Right atrium auricular region (tissue), 2 donors: ENCODE data around the gene TXNDC5. TPM values are rescaled to one million over a fixed set of nuclear protein-coding genes. Genes with fewer than 3 reads are reported as not detected.

Experiments
- DNase-seq: peaks from one replicate; pipeline ENCODE4 v3.0.0-alpha.2; 2019; ENCODE audit warnings: low spot score
- H3K27ac ChIP-seq, 2 donors: fragments of 200-600 bp; sonication (generic); 1 replicate in 1 of 2; 2 replicates in 1 of 2; pipeline ENCODE4 v1.5.1; 2016 to 2019
- H3K27me3 ChIP-seq, 2 donors: fragments of 200-600 bp; sonication (generic); one replicate each; pipeline versions ENCODE4 v1.5.1 to v1.6.0; 2017 to 2019
- H3K36me3 ChIP-seq: fragments of 200-600 bp; sonication (generic); one replicate; pipeline ENCODE4 v1.5.1; 2016
- H3K4me1 ChIP-seq, 2 donors: fragments of 200-600 bp; sonication (generic); one replicate each; pipeline versions ENCODE4 v1.5.1 to v1.6.0; 2017 to 2019
- H3K4me3 ChIP-seq, 2 donors: fragments of 200-600 bp; sonication (generic); 1 replicate in 1 of 2; 2 replicates in 1 of 2; pipeline ENCODE4 v1.5.1; 2017 to 2019; ENCODE audit warnings: mild to moderate bottlenecking in 1 of 2, moderate library complexity in 1 of 2
- H3K9me3 ChIP-seq, 2 donors: fragments of 200-600 bp; sonication (generic); one replicate each; pipeline ENCODE4 v1.5.1; 2019
- CTCF ChIP-seq, 2 donors: fragments of 200-600 bp; sonication (generic); IDR thresholded peaks; one replicate each; pipeline ENCODE4 v1.5.1; 2019; ENCODE audit warnings: antibody characterized with exemption in 2 of 2
- total RNA-seq, 2 donors: library from RNA; depleted of rRNA; stranded (reverse); fragments of >200 nt; gene quantifications; one replicate each; pipeline ENCODE4 v1.1.0, GENCODE V29; 2016

The TXNDC5 gene
- total RNA-seq, 2 donors from 2014 or later, result 71.3 to 82.0 TPM

GRCh38 chr6:7903673-7904072, 6.9 kb downstream of the TXNDC5 start:
- no peaks in the 10 kb centered on the region for H3K9me3 ChIP-seq
- no peaks in the 10 kb centered on the region for H3K27me3 ChIP-seq
- no peak overlapping the region for H3K27ac ChIP-seq
- TF ChIP-seq CTCF (IDR thresholded peaks at IDR 0.05), result no peak
- H3K36me3 ChIP-seq, result peaks cover 58% of the 10 kb centered on the region
- no peak overlapping the region for H3K4me3 ChIP-seq
- peaks cover 0 to 20% of the 10 kb centered on the region in 2 donors for H3K4me1 ChIP-seq
- no peak for DNase-seq

GRCh38 chr6:7902867-7903266, 7.7 kb downstream of the TXNDC5 start:
- Histone ChIP-seq H3K27me3 (no peaks in the 10 kb centered on the region), H3K9me3 (no peaks in the 10 kb centered on the region), H3K27ac (no peak overlapping the region), H3K36me3 (peaks cover 67% of the 10 kb centered on the region), H3K4me1 (peaks cover 0 to 16% of the 10 kb centered on the region in 2 donors), H3K4me3 (no peak overlapping the region)
- no peak for TF ChIP-seq CTCF (IDR thresholded peaks at IDR 0.05)
- no peak for DNase-seq

GRCh38 chr6:7902221-7902620, 8.4 kb downstream of the TXNDC5 start:
- Histone ChIP-seq H3K36me3 (peaks cover 72% of the 10 kb centered on the region), H3K9me3 (no peaks in the 10 kb centered on the region), H3K4me1 (peaks cover 0 to 12% of the 10 kb centered on the region in 2 donors), H3K27me3 (no peaks in the 10 kb centered on the region), H3K4me3 (no peak overlapping the region), H3K27ac (no peak overlapping the region)
- no peak for TF ChIP-seq CTCF (IDR thresholded peaks at IDR 0.05)
- DNase-seq, result no peak

GRCh38 chr6:7901780-7902179, 8.8 kb downstream of the TXNDC5 start:
- no peak for TF ChIP-seq CTCF (IDR thresholded peaks at IDR 0.05)
- Histone ChIP-seq H3K36me3 (peaks cover 72% of the 10 kb centered on the region), H3K27ac (no peak overlapping the region), H3K27me3 (no peaks in the 10 kb centered on the region), H3K4me3 (no peak overlapping the region), H3K9me3 (no peaks in the 10 kb centered on the region), H3K4me1 (peaks cover 0 to 12% of the 10 kb centered on the region in 2 donors)
- DNase-seq, result no peak

GRCh38 chr6:7901056-7901455, 9.5 kb downstream of the TXNDC5 start:
- Histone ChIP-seq H3K27ac (no peak overlapping the region), H3K36me3 (peaks cover 77% of the 10 kb centered on the region), H3K4me1 (peaks cover 0 to 12% of the 10 kb centered on the region in 2 donors), H3K9me3 (no peaks in the 10 kb centered on the region), H3K27me3 (no peaks in the 10 kb centered on the region), H3K4me3 (no peak overlapping the region)
- no peak for DNase-seq
- TF ChIP-seq CTCF (IDR thresholded peaks at IDR 0.05), result no peak

- H3K4me3 ChIP-seq, result no peak overlapping the region
- no peak overlapping the region for H3K27ac ChIP-seq
- no peaks in the 10 kb centered on the region for H3K9me3 ChIP-seq
- H3K4me1 ChIP-seq, result peaks cover 0 to 12% of the 10 kb centered on the region in 2 donors
- no peak for DNase-seq
- TF ChIP-seq CTCF (IDR thresholded peaks at IDR 0.05), result no peak
- H3K27me3 ChIP-seq, result no peaks in the 10 kb centered on the region
- H3K36me3 ChIP-seq, result peaks cover 81% of the 10 kb centered on the region
These were observed 10.0 kb downstream of the TXNDC5 start for GRCh38 chr6:7900621-7901020.
